DND-41 (cell line): Measurements from ENCODE around the gene MEP1A.

Source experiments
- ATAC-seq: fragments of 200-7000 bp; cut with Tn5 transposase; 3 replicates; pipeline ENCODE4 v1.9.1; 2021; ENCODE audit warnings: low read depth; ENCODE audit not compliant: insufficient read depth
- DNase-seq: peaks from one replicate; pipeline ENCODE4 v3.0.0-alpha.2; 2020
- H2AFZ ChIP-seq: 2 replicates; pipeline ENCODE4 v1.6.0; 2012; ENCODE audit warnings: low read depth, low read length
- H3K27ac ChIP-seq: 2 replicates; pipeline ENCODE4 v1.5.1; 2012; ENCODE audit warnings: low read length, inconsistent platforms
- H3K27me3 ChIP-seq: fragments of 200-600 bp; sonication (generic); 2 replicates; pipeline ENCODE4 v1.6.0; 2012; ENCODE audit warnings: low read length, mild to moderate bottlenecking, inconsistent platforms; ENCODE audit not compliant: insufficient read depth, poor library complexity
- H3K36me3 ChIP-seq: 2 replicates; pipeline ENCODE4 v1.5.1; 2012; ENCODE audit warnings: low read length, inconsistent platforms; ENCODE audit not compliant: insufficient read depth
- H3K4me1 ChIP-seq: 2 replicates; pipeline ENCODE4 v1.5.1; 2012; ENCODE audit warnings: mild to moderate bottlenecking, low read length; ENCODE audit not compliant: insufficient read depth
- H3K4me2 ChIP-seq: 2 replicates; pipeline ENCODE4 v1.6.0; 2012; ENCODE audit warnings: mild to moderate bottlenecking, moderate library complexity, low read length, inconsistent platforms; ENCODE audit not compliant: insufficient read depth
- H3K4me3 ChIP-seq, 2 experiments: fragments of 200-600 bp in 1 of 2; shearing (Covaris generic) in 1 of 2; 2 replicates each; pipeline ENCODE4 v1.5.1; 2012 to 2016; ENCODE audit warnings: inconsistent platforms in 2 of 2, low read length in 2 of 2, mild to moderate bottlenecking in 2 of 2, low read depth in 1 of 2, moderate library complexity in 1 of 2
- H3K79me2 ChIP-seq: 2 replicates; pipeline ENCODE4 v1.6.0; 2012; ENCODE audit warnings: low read length, inconsistent platforms; ENCODE audit not compliant: insufficient read depth
- H3K9ac ChIP-seq: 2 replicates; pipeline ENCODE4 v1.6.0; 2012; ENCODE audit warnings: low read depth, mild to moderate bottlenecking, inconsistent platforms, low read length, moderate library complexity
- H3K9me3 ChIP-seq: 2 replicates; pipeline ENCODE4 v1.5.1; 2012; ENCODE audit warnings: low read length, moderate library complexity, mild to moderate bottlenecking, inconsistent platforms; ENCODE audit not compliant: insufficient read depth, severe bottlenecking
- H4K20me1 ChIP-seq: 2 replicates; pipeline ENCODE4 v1.6.0; 2012; ENCODE audit warnings: low read length; ENCODE audit not compliant: insufficient read depth
- EZH2 ChIP-seq: IDR thresholded peaks from 3 replicates; pipeline ENCODE4 v1.6.1; 2012; ENCODE audit warnings: borderline replicate concordance, low read depth, mild to moderate bottlenecking, moderate library complexity, low read length, inconsistent platforms; ENCODE audit not compliant: severe bottlenecking
- TF ChIP-seq, protein P1 (sequence below): IDR thresholded peaks from 2 replicates; pipeline ENCODE4 v1.5.1; 2012; ENCODE audit warnings: borderline replicate concordance, low read length, moderate library complexity, mild to moderate bottlenecking; ENCODE audit not compliant: poor library complexity, severe bottlenecking; ENCODE audit errors: extremely low read depth

The MEP1A gene

DNA sequence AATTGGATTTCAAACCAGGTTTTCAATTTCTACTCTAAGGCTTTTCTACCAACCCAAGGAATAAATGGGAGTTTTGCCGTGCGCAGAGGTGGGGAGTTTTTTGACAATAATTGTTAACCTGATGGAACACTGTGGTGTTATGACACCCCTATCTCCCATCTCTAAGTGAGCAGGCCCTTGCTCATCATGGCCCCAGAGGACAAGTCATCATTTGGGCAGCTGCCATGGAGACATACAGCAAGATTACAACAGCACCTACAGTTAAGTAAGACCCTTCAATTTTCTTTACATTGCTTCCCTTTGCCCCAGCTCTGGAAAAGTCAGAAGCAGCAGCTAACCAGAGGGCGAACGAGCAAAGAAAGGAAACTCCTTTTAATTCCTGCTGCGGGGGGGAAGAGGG lies 74.2 kb downstream of the MEP1A start:
- ATAC-seq (no peak), DNase-seq (no peak)
- no peak overlapping the region for H2AFZ ChIP-seq
- H3K36me3 ChIP-seq, result no peaks in the 10 kb centered on the region
- no peak overlapping the region for H3K4me3 ChIP-seq
- no peak overlapping the region for H3K4me2 ChIP-seq
- H3K27ac ChIP-seq, result no peak overlapping the region
- no peaks in the 10 kb centered on the region for H3K4me1 ChIP-seq
- no peaks in the 10 kb centered on the region for H3K9me3 ChIP-seq
- no peak overlapping the region for H3K9ac ChIP-seq
- H3K79me2 ChIP-seq, result no peaks in the 10 kb centered on the region
- H4K20me1 ChIP-seq, result no peaks in the 10 kb centered on the region
- H3K27me3 ChIP-seq, result peaks cover 5% of the 10 kb centered on the region
- no peak for TF ChIP-seq EZH2
- TF ChIP-seq, protein P1, sequence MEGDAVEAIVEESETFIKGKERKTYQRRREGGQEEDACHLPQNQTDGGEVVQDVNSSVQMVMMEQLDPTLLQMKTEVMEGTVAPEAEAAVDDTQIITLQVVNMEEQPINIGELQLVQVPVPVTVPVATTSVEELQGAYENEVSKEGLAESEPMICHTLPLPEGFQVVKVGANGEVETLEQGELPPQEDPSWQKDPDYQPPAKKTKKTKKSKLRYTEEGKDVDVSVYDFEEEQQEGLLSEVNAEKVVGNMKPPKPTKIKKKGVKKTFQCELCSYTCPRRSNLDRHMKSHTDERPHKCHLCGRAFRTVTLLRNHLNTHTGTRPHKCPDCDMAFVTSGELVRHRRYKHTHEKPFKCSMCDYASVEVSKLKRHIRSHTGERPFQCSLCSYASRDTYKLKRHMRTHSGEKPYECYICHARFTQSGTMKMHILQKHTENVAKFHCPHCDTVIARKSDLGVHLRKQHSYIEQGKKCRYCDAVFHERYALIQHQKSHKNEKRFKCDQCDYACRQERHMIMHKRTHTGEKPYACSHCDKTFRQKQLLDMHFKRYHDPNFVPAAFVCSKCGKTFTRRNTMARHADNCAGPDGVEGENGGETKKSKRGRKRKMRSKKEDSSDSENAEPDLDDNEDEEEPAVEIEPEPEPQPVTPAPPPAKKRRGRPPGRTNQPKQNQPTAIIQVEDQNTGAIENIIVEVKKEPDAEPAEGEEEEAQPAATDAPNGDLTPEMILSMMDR, result no peak

DNA sequence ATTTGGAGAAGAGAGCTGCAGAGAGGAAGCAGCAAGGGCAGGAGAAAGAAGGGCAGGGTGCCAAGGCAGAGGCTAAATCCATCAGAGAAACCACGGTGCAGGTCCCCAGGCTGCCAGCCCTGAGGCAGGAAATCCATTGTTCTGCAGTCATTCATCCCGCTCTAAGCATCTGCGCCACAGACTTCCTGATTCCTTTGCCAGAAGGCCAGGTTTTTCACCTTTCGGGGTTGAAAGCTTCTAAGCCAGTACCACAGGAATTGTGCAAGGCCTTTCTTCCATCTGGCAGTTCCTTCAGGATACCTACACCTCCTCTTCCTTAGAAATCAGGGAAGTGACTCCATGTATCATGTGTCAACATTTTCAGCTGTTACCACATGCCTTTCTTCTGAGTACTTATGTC lies 82.9 kb downstream of the MEP1A start:
- Histone ChIP-seq H3K4me3 (no peak overlapping the region), H3K9me3 (no peaks in the 10 kb centered on the region), H3K4me2 (no peak overlapping the region), H4K20me1 (no peaks in the 10 kb centered on the region), H2AFZ (no peak overlapping the region), H3K27ac (no peak overlapping the region), H3K79me2 (no peaks in the 10 kb centered on the region), H3K36me3 (no peaks in the 10 kb centered on the region), H3K9ac (no peak overlapping the region), H3K27me3 (peaks cover 2% of the 10 kb centered on the region), H3K4me1 (no peaks in the 10 kb centered on the region)
- TF ChIP-seq EZH2, result no peak
- TF ChIP-seq, protein P1, result no peak
- no peak for ATAC-seq
- DNase-seq, result no peak

DNA sequence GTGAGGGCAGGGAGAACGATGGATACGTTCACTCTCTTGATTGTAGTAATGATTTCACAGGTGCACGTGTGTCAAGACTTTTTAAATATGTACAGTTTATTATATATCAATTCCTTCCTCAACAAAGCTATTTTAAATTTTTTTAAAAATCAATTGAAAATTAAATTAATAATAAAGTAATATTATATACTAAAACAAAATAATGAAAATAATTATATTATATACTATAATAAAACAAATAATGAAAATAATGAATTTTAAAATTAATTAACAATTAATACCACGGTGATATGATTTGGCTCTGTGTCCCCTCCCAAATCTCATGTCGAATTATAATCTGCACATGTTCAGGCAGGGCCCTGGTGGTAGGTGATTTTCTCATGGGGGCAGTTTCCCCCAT lies 85.8 kb downstream of the MEP1A start:
- H2AFZ ChIP-seq, result no peak overlapping the region
- no peaks in the 10 kb centered on the region for H3K4me1 ChIP-seq
- ATAC-seq, result no peak
- no peaks in the 10 kb centered on the region for H3K27me3 ChIP-seq
- no peak for DNase-seq
- H3K9me3 ChIP-seq, result no peaks in the 10 kb centered on the region
- TF ChIP-seq EZH2, result no peak
- TF ChIP-seq, protein P1, result no peak
- no peak overlapping the region for H3K27ac ChIP-seq
- H3K4me2 ChIP-seq, result no peak overlapping the region
- no peaks in the 10 kb centered on the region for H3K36me3 ChIP-seq
- H3K79me2 ChIP-seq, result no peaks in the 10 kb centered on the region
- no peak overlapping the region for H3K4me3 ChIP-seq
- H4K20me1 ChIP-seq, result no peaks in the 10 kb centered on the region
- no peak overlapping the region for H3K9ac ChIP-seq

DNA sequence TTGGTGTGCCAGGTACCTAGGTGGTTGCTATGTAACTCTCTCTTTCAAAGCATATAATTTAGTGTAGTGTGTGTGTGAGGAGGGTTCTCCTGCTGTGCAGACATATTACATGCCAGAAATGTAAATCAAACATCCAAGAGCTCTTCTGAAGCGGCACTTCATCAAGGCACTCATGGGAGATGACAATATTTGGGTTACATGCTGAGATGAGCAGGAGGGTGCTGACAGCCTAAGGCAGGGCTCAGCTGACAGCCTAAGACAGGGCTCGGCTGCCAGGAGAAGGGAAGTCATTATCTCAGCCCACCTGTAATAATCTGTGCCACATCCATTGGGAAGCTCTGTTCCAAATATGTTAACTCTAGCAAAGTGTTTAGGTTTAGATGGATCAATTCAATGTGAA lies 89.5 kb downstream of the MEP1A start:
- no peaks in the 10 kb centered on the region for H3K4me1 ChIP-seq
- no peaks in the 10 kb centered on the region for H3K36me3 ChIP-seq
- TF ChIP-seq, protein P1, result no peak
- no peak for TF ChIP-seq EZH2
- no peak overlapping the region for H3K4me2 ChIP-seq
- H2AFZ ChIP-seq, result no peak overlapping the region
- no peak overlapping the region for H3K9ac ChIP-seq
- H3K27me3 ChIP-seq, result no peaks in the 10 kb centered on the region
- no peak overlapping the region for H3K4me3 ChIP-seq
- no peaks in the 10 kb centered on the region for H3K79me2 ChIP-seq
- ATAC-seq (no peak), DNase-seq (no peak)
- H3K27ac ChIP-seq, result no peak overlapping the region
- no peaks in the 10 kb centered on the region for H3K9me3 ChIP-seq
- no peaks in the 10 kb centered on the region for H4K20me1 ChIP-seq
